Measurements from ENCODE around the gene KHDRBS2. TPM values are rescaled to one million over a fixed set of nuclear protein-coding genes. Genes with fewer than 3 reads are reported as not detected.

Gene KHDRBS2
- total and polyA plus RNA-seq, 2 of the 13 experiments (the other 11 are each of a cell fraction or from before 2014, with no cell fraction given): not detected

- TF ChIP-seq ZNF296 (CRISPR knock-in tag; conservative IDR thresholded peaks at IDR 0.05): no peak
- TF ChIP-seq ZNF704 (CRISPR knock-in tag; IDR thresholded peaks at IDR 0.05; ENCODE audit: borderline replicate concordance): no peak
Observed at GRCh38 chr6:61817716-61818115, 468.3 kb downstream of the KHDRBS2 start (continued).

- Histone ChIP-seq H3K9ac (ENCODE audit: insufficient read depth, low read depth, low read length) (no peak overlapping the region), H3K4me2 (ENCODE audit: low read depth, low read length) (no peak overlapping the region), H3K9me3 (ENCODE audit: low read length) (no peaks in the 10 kb centered on the region), H3K36me3 (replicated peaks in 1 of 2; ENCODE audit: control insufficient read depth in 1 of 2, insufficient read depth in 2 of 2, low read length in 2 of 2) (no peaks in the 10 kb centered on the region), H2AFZ (ENCODE audit: low read length) (no peak overlapping the region), H3K4me3 (replicated peaks in 1 of 3; ENCODE audit: insufficient read depth in 1 of 3, low read depth in 2 of 3, low read length in 3 of 3) (no peak overlapping the region), H3K79me2 (ENCODE audit: insufficient read depth, low read length) (no peaks in the 10 kb centered on the region), H3K27ac (ENCODE audit: extremely low read length, insufficient read depth, low read length) (no peak overlapping the region), H4K20me1 (ENCODE audit: insufficient read depth, low read length) (no peaks in the 10 kb centered on the region; the same call in 1 of the 2 replicates), H3K4me1 (ENCODE audit: insufficient read depth, low read length) (no peaks in the 10 kb centered on the region), H3K27me3 (ENCODE audit: control insufficient read depth in 1 of 2, insufficient read depth in 2 of 2, low read length in 2 of 2) (no peaks in the 10 kb centered on the region)
- no peak for DNase-seq (ENCODE audit: low spot score)
- POLR2A ChIA-PET: no interaction called here
- TF ChIP-seq ZMAT3 (CRISPR knock-in tag; conservative IDR thresholded peaks at IDR 0.05) (no peak), ZNF318 (CRISPR knock-in tag; IDR thresholded peaks at IDR 0.05) (no peak), MBNL3 (CRISPR knock-in tag; conservative IDR thresholded peaks at IDR 0.05) (no peak), RXRB (CRISPR knock-in tag; IDR thresholded peaks at IDR 0.05; ENCODE audit: borderline replicate concordance) (no peak), POLR2AphosphoS2 (IDR thresholded peaks at IDR 0.05; ENCODE audit: low read depth, low read length) (no peak), REXO4 (CRISPR knock-in tag; IDR thresholded peaks at IDR 0.05; ENCODE audit: borderline replicate concordance) (no peak), ATRX (CRISPR knock-in tag; IDR thresholded peaks at IDR 0.05; ENCODE audit: borderline replicate concordance) (no peak), SRSF4 (IDR thresholded peaks at IDR 0.05; ENCODE audit: low read depth, low read length, poor library complexity, severe bottlenecking) (no peak)
- BruUV-seq (replicated peaks): no TSS peak
- CTCF ChIA-PET (ENCODE audit: low intra/inter-chr PET ratio, low total read pairs): interaction anchor here (1.0 to 1.6 kb wide), 2 partner anchors 339 to 474 kb away, joined by 3 to 6 read pairs; no protein-coding TSS in a partner anchor
- WGBS (ENCODE audit: low lambda C conversion rate): 10% methylated on average over 3 of the region's 3 CpGs
- intact Hi-C loops (cut with micrococcal nuclease; ENCODE audit: unreplicated experiment) (no loop called here), in situ Hi-C loops (cut with HindIII; ENCODE audit: extremely low pct_ligation_motif_present, low pct_unique_long_range_greater_than_20kb) (no loop called here)
- no peak for ATAC-seq
- FAIRE-seq: no peak
Observed at GRCh38 chr6:61810047-61810446, 476.0 kb downstream of the KHDRBS2 start.

Measured in HepG2 (cell line).